ENCODE data around the gene ACSF2.
A peak's percentile ranks its signal among the peaks of the same experiment; 100 is the strongest.

Gene ACSF2

GRCh38 chr17:50478391-50479381, 52.7 kb downstream of the ACSF2 start, which contains the start of gene RSAD1:
Gene RSAD1 (plus strand): TSS chr17:50478860. CDS start chr17:50478885, 25 bp downstream.
- peak; percentile 77 for DNase-seq (ENCODE audit: low read depth)

- DNase-seq (ENCODE audit: low read depth) = peak; percentile 37
Observed at GRCh38 chr17:50479522-50480141, 53.6 kb downstream of the ACSF2 start.

GRCh38 chr17:50480142-50480764, 54.2 kb downstream of the ACSF2 start:
- no peak for DNase-seq (ENCODE audit: low read depth)

- DNase-seq (ENCODE audit: low read depth) = no peak
Observed at GRCh38 chr17:50480854-50481490, 55.0 kb downstream of the ACSF2 start.

- DNase-seq (ENCODE audit: low read depth) = no peak
Observed at GRCh38 chr17:50481648-50482047, 55.6 kb downstream of the ACSF2 start.

- no peak for DNase-seq (ENCODE audit: low read depth)
Observed at GRCh38 chr17:50482110-50482509, 56.1 kb downstream of the ACSF2 start.

- peak; percentile 13 for DNase-seq (ENCODE audit: low read depth)
Observed at GRCh38 chr17:50482516-50482915, 56.5 kb downstream of the ACSF2 start.

GRCh38 chr17:50483266-50483665, 57.2 kb downstream of the ACSF2 start:
- no peak for DNase-seq (ENCODE audit: low read depth)

GRCh38 chr17:50484386-50485155, 58.6 kb downstream of the ACSF2 start:
- DNase-seq (ENCODE audit: low read depth) = no peak

- DNase-seq (ENCODE audit: low read depth) = no peak
Observed at GRCh38 chr17:50487213-50488096, 61.4 kb downstream of the ACSF2 start.

- no peak for DNase-seq (ENCODE audit: low read depth)
Observed at GRCh38 chr17:50488880-50489279, 62.9 kb downstream of the ACSF2 start.

- no peak for DNase-seq (ENCODE audit: low read depth)
Observed at GRCh38 chr17:50491505-50491904, 65.5 kb downstream of the ACSF2 start.

GRCh38 chr17:50492214-50492613, 66.2 kb downstream of the ACSF2 start:
- no peak for DNase-seq (ENCODE audit: low read depth)

GRCh38 chr17:50493744-50494143, 67.7 kb downstream of the ACSF2 start:
- DNase-seq (ENCODE audit: low read depth) = no peak

GRCh38 chr17:50495217-50495823, 69.3 kb downstream of the ACSF2 start:
- DNase-seq (ENCODE audit: low read depth) = no peak

- DNase-seq (ENCODE audit: low read depth) = no peak
Observed at GRCh38 chr17:50495918-50496317, 69.9 kb downstream of the ACSF2 start.

- DNase-seq (ENCODE audit: low read depth) = no peak
Observed at GRCh38 chr17:50498021-50498874, 72.2 kb downstream of the ACSF2 start.

GRCh38 chr17:50499270-50499669, 73.3 kb downstream of the ACSF2 start:
- DNase-seq (ENCODE audit: low read depth) = no peak

- no peak for DNase-seq (ENCODE audit: low read depth)
Observed at GRCh38 chr17:50499721-50500120, 73.7 kb downstream of the ACSF2 start.
